NB4 (cell line): ENCODE results near the gene WFDC5.
"Not testable (repeated sequence)": the region's sequence is repeated elsewhere in the genome, so short reads cannot be mapped to it uniquely, and the experiment has no call there.

Experiments used
- POLR2A ChIP-seq: IDR thresholded peaks from 2 replicates; pipeline ENCODE4 v1.6.1; 2011; ENCODE audit warnings: mild to moderate bottlenecking; ENCODE audit not compliant: insufficient read length; ENCODE audit errors: extremely low read depth
- TF ChIP-seq, protein P1 (sequence below): IDR thresholded peaks from one replicate; pipeline ENCODE4 v1.5.1; 2012; ENCODE audit warnings: low read depth, low read length
- TF ChIP-seq, protein P2 (sequence below): IDR thresholded peaks from 2 replicates; pipeline ENCODE4 v1.6.1; 2011; ENCODE audit warnings: low read depth, low read length

DNA sequence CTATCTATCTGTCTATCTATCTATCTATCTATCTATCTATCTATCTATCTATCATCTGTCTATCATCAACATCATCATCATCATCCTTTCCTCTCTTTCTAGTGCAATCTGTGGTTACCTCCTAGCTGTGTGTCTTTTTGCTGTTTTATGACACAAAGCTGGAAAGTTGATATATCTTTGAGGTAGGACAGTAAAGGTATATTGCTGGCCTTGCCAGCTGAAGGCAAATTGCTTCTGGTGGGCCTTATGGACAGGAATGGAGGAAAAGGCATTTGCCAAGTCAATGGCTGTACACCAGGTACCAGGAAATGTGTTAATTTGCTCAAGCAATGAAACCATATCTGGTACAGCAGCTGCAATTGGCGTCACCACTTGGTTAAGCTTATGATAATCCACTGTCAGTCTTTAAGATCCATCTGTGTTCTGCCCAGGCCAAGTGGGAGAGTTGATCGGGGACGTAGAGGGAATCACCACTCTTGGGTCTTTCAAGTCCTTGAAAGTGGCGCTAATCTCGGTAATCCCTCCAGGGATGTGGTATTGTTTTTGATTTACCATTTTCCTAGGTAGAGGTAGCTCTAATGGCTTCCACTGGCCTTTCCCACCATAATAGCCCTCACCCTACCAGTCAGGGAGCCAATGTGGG is 24.9 kb upstream of the WFDC5 start:
- TF ChIP-seq, protein P1, sequence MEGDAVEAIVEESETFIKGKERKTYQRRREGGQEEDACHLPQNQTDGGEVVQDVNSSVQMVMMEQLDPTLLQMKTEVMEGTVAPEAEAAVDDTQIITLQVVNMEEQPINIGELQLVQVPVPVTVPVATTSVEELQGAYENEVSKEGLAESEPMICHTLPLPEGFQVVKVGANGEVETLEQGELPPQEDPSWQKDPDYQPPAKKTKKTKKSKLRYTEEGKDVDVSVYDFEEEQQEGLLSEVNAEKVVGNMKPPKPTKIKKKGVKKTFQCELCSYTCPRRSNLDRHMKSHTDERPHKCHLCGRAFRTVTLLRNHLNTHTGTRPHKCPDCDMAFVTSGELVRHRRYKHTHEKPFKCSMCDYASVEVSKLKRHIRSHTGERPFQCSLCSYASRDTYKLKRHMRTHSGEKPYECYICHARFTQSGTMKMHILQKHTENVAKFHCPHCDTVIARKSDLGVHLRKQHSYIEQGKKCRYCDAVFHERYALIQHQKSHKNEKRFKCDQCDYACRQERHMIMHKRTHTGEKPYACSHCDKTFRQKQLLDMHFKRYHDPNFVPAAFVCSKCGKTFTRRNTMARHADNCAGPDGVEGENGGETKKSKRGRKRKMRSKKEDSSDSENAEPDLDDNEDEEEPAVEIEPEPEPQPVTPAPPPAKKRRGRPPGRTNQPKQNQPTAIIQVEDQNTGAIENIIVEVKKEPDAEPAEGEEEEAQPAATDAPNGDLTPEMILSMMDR, result not testable (repeated sequence)
- not testable (repeated sequence) for TF ChIP-seq POLR2A
- TF ChIP-seq, protein P2, sequence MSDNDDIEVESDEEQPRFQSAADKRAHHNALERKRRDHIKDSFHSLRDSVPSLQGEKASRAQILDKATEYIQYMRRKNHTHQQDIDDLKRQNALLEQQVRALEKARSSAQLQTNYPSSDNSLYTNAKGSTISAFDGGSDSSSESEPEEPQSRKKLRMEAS, result not testable (repeated sequence)
